GM12873 (cell line): ENCODE data around the gene SLC16A11.

ENCODE experiments used
- CTCF ChIP-seq: IDR thresholded peaks from 2 replicates; pipeline ENCODE4 v1.5.1; 2012; ENCODE audit warnings: low read depth, mild to moderate bottlenecking, moderate library complexity, low read length, control low read depth; ENCODE audit not compliant: insufficient read depth; ENCODE audit errors: missing control alignments

SLC16A11 gene

GRCh38 chr17:7004398-7005253, 39.3 kb downstream of the SLC16A11 start:
- peak; percentile 70 for TF ChIP-seq CTCF

- no peak for TF ChIP-seq CTCF
These were observed 40.1 kb downstream of the SLC16A11 start for GRCh38 chr17:7003745-7004144.

DNA sequence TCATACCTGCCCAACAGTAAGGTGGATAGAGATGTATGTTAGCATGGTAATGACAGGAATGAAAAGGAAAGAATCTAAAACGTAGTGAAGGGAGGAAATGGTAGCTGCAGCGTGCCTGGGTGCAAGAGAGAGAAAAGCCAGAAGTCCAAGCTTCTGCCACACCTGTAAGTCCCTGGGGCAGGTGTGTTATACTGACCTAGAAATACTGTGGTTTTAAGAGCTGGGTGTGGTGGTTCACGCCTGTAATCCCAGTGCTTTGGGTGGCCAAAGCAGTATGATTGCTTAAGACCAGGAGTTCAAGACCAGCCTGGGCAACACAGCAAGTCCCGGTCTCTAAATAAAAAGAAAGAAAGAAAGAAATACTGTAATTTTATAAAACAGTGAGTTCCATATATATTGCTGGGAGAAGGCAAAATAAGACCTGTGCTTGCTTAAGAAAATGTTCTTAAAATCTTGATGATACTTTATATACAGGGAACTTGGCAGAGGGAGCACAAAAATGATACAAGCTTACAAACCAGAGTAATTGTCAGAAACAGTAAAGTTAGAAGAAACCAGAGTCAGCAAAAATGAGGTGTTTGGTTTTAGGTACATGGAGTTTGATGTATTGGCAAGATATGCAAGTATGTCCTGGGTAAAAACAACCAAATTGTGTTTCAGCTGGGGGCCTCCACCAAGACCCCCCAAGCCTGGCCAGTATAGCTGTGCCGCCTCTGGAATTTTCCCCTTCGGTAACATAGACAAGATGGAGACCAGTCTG, 41.4 kb downstream of the SLC16A11 start:
- no peak for TF ChIP-seq CTCF

DNA sequence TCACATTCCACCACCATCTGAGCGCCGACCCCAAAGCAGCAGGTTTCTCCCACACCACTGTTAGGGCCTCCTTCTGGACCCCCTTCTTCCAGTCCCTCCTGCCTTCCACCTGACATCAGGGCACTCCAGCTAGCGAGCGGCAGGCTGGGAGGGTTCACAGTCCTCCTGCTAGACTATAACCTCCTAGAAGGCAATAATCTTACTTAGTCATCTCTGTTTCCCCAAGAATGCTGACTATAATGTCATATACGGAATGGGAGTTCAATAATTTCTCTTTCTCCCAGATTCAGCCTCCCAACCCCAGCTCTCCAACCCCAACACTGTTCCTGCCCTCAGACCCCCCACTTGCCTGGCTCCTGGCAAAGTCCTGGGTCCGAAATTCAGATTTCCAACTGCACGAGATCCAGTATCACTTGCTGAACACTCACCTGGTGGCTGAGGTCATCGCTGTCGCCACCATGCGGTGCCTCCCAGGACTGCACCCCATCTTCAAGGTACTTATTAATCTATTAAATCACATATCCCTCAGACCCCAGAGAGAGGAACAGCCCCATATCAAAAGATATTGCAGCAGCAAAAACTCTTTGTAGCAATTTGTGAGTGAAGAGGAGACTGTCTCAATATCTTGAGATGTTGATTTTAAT, 42.5 kb downstream of the SLC16A11 start:
- peak; percentile 72 for TF ChIP-seq CTCF

- TF ChIP-seq CTCF, result no peak
These were observed 44.9 kb downstream of the SLC16A11 start for GRCh38 chr17:6998855-6999508.

- TF ChIP-seq CTCF, result no peak
These were observed 46.7 kb downstream of the SLC16A11 start for GRCh38 chr17:6997171-6997570.
